NCI-H748 (cell line): ENCODE results near the gene POMT2.
"Not testable (repeated sequence)": the region's sequence is repeated elsewhere in the genome, so short reads cannot be mapped to it uniquely, and the experiment has no call there.

ENCODE experiments used
- DNase-seq: peaks from one replicate; lab custom pipeline; 2025; ENCODE audit not compliant: unreplicated experiment; lab: John Stamatoyannopoulos, UW

Gene POMT2

DNA sequence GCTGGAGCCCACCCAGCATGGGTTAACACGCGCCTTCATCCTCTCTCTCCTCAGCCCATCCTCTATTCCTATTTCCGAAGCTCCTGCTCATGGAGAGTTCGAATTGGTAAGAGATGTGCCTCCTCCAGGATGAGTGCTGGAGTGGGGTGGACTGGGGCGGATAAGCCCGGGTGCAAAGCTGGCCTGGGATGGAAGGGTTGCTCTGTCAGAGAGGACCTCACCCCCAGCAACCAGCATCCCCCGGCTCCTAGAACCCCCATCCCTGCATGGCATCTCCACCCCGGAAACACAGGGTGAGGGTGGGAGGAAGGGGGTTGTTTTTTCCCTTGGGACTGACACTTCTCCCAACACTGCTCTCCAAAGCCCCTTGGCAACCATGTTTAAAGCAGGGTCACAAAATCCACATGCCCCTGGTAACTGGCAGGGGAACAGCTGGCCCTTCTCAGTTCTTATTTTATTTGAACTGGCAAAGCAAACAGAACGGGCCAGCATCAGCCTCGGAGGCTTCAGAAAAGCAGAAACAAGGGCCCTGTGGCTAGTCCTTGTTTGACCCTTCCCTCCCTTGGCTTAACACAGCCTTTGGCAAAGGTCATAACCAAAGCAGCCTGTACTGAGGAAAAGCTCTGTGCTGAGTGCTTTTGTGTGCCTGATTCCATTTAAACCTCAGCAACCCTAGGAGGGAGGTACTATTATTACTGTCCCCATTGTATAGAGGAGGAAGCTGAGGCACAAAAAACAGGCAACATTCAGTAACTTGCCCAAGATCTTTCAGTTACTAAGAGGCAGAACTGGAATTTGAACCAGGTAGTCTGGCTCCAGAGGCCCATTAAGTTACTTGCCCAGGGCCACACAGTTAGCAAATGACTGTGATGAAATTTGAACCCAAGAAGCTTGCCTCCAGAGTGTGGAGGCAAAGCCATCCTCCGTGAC is 4.4 kb upstream of the POMT2 start:
- no peak for DNase-seq

DNA sequence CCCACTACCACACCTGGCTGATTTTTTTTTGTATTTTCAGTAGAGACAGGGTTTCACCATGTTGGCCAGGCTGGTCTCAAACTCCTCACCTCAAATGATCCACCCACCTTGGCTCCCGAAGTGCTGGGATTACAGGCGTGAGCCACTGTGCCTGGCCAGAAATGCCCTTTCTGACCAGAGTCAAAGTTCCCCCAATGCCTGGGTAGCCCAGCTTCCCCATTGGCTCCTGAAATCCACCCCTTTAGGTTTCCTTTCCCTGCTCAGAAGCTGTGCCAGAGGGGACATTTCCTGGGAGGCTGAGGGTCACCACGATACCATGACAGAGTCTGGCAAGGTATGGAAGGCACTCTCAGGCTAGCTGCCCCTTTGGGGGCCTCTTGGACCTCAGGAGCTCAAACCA is 3.6 kb upstream of the POMT2 start:
- no peak for DNase-seq

DNA sequence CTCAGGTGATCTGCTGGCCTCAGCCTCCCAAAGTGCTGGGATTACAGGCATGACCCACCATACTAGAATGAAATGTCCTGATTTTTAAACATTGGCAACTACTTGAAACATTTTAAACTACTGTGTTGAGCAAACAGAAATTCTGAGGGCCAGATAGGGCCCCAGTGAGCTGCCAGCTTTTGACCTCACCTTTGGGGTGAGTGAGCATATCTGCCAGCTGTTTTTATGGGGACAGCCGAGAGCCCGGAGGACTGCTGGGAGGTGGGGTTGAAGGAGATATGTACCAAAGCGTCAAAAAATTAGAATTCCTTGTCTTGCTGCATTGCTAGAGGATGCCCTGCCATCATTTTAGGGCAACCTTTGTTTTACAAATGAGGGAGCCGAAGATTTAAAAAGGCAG is 2.9 kb upstream of the POMT2 start:
- no peak for DNase-seq

DNA sequence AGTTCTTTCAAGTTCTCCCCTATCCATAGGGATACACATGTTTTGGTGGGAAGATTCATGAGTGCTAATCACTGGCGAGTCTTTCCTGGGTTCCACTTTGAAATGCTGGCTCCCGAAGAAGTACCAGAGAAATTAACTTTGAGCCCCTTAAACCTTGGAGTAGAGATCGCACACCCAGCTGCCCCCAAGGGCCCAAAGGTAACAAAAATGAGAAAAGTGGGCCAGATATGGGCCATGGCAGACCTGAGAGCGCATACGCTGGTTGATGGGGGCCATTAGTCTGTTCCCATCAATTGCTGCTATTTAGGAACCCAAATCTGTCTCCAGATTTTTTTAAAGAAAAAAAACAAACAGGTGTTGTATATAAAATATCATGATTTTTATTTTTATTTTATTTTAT is 2.3 kb upstream of the POMT2 start:
- DNase-seq, result no peak

DNA sequence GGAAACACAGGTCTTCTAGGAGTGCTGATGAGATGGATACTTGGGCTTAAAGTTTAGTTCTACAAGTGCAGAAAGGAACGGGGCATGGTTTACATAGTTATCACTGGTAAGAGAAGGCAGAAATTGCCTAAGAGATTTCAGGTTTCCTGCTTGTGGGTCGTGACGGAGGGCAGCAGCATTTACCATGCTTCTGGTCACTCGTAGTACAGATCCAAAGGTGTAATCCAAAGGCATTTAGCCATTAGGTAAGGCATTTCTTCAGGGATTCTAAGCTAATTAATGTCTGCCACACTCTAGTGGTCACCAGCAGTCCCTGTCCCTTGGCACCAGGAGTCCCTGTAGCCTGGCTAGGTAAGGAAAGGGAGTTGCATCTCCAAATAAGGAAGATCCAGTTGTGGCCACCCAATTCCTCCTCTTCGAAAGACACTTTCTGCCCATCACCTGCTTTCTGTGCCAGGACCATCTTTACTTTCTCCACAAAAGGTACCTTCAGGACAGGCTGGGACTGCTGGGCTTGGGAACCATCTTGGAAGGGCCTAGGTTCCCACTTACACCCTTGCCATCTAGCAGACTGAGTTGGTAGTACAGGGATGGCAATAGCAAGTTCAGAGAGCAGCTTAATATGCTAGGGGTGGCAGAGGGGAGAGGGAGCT is 1.7 kb upstream of the POMT2 start:
- peak; percentile 37 for DNase-seq

DNA sequence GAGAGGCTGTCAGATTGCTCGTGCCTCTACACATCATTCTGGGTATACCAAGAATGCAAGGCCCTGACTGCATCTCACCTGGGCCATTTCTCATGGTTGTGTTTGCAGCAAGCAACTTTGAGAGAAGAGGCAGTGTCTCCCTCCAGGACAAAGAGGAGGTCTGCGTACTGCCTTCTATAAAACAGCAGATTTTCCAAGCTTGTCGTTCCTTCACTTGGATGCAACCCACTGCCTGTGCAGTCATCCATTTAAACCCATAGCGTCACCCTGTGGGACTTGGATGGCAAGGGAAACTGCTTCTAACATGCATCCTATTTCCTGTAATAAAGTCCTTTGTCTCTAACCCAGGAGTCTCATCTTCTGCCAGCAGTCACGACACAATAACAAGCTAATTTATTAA is 1.3 kb downstream of the POMT2 start:
- peak; percentile 36 for DNase-seq

DNA sequence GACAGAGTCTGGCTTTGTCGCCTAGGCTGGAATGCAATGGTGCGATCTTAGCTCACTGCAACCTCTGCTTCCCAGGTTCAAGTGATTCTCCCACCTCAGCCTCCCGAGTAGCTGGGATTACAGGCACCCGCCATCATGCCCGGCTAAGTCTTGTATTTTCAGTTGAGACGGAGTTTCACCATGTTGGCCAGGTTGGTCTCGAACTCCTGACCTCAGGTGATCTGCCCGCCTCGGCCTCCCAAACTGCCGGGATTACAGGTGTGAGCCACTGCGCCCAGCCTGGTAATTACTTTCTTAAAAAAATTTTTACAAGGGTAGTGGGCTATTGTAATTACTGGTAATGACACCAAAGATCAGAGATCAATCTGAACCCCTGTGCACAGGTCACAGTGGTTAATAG is 1.9 kb downstream of the POMT2 start:
- not testable (repeated sequence) for DNase-seq

DNA sequence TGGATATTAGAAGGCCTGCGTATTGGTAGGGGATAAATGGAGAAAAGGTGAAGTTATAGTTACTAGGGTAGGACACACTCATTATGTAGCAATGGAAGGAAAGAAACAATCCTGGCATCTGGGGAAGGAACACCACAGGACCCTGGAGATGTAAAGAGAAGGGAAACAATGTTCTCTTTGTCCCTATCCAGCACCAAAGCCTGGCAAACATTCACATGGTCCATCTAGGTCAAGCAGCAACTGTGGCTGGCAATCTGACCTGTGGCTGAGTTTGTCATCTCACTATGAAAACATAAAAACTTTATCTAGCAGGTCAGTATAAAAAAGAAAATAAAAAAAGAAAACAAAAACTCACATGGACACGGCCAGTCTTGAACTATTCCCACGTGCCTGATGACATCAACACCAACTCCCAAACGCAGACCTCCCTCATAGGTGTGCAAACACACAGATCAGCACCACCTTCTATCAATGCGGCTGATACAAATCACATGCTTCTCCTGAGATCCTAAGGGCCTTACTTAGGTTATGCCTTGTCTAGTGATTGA is 2.6 kb downstream of the POMT2 start:
- no peak for DNase-seq

DNA sequence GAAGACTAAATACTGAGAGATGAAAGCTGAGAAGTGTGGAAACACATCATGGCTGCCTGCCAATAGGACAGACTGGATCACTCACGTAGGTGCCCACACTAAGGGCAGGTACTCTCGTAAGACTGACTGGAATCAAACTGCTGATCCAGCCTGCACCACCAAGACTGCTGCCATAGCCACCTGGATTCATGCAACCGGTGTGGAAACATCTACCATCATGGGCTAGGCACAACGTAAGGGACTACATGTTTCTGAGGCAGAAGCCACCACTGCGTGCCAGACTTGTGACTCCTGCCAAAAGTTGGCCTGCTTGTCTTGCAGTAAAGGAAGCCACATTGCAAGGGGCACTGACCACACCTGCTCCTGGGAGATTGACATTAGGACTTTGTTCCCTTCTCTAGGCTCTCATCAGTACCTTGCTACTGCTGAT is 3.8 kb downstream of the POMT2 start:
- DNase-seq, result no peak

DNA sequence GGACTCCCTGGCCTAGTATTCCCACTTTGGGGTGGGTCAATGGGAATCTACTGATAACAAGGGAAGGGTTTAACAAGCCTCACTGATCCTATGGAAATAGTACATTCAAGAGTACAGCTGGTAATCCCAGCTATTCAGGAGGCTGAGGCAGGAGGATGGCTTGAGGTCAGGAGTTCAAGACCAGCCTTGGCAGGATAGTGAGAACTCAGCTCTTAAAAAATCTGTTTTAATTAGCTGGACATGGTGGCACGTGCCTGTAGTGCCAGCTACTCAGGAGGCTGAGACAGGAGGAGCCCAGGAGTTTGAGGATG is 4.5 kb downstream of the POMT2 start:
- DNase-seq, result no peak

DNA sequence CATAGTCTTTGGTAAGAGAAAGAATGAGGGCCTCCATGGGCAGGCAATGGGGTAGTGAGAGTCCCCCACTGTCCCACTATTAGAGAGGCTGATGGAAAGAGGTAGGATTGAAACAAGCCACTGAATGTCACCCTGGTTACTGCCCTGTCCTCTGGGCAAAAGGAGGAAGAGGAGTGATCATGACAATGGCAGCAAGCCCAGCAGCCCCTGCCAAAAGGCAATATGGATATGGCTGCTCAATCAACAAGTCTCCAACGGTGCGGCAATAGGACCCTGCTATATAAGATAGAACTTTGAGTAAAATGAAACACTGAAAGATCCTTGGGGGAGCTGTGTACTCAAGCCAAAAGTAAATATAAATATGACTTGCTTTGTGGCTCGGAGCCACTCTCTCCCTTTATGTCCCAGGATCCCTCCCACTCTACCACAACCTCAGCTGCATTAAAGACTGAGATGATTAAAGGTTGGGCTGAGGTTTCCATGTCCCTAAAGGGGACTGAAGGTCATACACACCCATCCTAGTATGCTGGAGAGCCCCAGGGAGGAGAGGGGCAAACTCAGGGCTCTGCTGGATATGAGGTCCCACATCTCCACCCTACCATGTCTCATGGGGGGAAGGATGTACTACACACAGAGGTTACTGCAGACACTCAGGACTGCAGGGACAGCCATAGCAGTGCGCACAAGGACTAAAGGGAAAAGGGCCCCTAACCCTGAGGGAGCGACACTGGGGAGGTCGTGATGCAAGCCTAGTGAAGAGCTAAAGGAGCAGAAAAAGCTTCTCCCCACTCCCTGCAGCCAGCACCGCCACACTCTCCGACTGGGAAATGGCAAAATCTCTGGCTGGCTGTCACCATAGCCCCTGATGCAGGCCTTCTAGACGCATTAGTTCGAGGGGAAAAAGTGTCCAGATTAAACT is 5.9 kb downstream of the POMT2 start:
- DNase-seq, result no peak

DNA sequence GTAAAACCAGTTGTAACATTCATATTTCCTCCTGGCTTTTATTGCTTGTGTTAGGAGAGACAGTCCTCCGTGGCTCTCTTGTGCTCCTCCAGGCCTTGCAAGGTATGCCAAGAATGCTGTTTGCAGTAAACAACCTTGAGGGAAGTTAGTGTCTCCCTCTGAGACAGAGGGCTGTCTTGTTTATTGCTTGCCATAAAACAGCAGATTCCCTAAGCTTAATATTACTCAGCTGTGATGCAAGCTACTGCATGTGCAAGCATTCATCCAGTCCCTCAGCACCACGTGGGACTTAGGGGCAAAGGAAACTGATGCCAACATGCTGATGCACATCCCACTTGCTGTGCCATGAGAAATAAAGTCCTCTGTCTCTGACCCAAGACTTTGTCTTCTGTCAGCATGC is 6.6 kb downstream of the POMT2 start:
- DNase-seq, result no peak

DNA sequence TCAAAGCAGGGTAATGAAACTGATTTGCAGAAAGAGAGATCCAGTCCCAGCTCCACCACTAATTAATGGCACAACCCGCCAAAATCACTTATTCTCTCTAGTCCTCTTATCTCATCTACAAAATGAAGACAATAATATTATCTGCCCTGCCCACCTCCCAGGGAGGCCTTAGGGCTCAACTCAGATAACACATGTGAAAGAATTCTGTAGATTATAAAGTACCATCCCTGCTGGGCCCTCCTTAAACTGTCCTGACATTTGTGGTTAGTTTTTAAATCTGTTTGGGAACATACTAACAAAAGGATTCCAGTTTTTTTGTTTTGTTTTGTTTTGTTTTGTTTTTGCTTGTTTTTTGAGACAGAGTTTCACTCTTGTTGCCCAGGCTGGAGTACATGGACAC is 7.3 kb downstream of the POMT2 start:
- DNase-seq, result no peak

DNA sequence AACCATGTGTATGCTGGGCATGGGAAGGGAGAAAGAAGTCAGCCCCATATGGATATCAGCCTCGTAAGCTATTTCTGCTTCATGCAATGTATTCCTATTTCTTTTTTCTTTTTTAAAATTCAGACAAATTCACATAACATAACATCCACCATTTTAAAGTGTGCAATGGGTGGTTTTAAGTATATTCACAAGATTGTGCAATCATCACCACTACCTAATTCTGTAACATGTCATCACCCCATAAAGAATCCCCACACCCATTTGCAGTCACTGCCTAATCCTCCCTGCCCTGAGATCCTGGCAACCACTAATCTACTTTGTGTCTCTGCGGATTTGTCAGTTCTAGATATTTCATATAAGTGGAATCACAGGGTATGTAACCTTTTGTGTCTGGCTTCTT is 9.5 kb downstream of the POMT2 start:
- DNase-seq, result no peak

DNA sequence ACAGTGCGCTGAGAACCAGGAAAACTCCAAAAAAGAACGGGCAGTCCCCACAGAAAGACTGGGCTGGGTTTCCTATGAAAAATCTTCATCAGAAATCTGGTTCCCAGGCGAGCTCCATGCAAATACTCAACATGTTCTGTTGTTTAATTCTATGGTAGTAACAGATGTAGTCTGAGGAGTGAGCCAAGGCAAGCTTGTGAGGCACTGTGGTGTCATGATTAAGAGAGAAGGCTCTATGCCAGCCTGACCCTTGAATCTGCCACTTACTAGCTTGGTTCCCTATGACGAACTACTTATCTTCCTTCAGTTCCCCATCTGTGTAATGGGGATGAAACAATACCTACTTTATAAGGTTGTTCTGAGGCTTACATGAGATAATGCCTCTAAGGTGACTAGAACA is 10.7 kb downstream of the POMT2 start:
- DNase-seq, result no peak

DNA sequence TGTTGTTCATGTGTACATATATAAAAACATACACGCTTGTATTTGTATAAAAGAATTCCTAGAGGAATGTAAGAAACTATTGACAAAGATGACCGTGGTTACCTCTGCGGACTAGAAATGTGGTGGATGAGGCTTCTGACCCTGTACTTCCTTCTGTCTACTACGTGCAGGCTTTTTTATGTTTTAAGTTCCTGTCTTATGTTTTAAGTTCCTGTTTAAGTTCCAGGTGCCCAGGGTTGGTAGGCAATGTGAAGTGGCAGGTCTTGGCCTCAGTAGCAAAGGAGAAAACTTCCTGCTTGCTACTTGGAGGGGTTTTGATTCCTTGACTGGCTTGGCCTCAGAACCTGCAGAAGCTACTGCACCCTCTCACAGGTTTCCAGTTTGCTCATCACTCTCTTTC is 11.6 kb downstream of the POMT2 start:
- no peak for DNase-seq

DNA sequence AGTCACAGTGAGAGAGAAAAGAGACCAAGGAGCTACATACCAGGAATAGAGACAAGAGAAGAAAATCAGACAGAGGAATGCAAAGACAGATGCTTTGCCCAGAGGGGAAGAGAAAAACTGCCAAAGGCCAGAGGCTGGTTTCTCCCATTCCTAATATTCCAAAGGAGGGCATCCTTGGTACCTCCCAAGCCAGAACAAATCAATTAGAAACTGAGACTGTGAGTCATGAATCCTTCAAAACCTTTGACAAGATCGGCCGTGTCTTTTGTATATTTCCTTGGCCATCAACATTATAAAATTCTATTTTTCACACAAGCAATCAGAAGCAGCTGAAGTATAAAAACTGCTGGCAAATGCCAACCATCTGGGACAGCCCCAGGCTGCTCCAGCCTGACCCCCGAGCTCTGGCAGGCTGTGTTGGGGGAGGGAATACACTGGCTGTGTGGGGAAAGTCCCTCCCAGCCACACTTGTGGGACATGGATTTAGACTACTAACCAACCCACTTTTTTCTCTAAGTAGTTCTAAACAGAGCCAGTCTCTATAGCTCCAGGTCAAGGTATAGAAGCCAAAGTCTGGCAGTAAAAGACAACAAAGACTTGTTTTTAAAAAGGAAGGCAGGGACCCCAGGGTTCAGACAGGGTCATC is 13.7 kb downstream of the POMT2 start:
- DNase-seq, result no peak

DNA sequence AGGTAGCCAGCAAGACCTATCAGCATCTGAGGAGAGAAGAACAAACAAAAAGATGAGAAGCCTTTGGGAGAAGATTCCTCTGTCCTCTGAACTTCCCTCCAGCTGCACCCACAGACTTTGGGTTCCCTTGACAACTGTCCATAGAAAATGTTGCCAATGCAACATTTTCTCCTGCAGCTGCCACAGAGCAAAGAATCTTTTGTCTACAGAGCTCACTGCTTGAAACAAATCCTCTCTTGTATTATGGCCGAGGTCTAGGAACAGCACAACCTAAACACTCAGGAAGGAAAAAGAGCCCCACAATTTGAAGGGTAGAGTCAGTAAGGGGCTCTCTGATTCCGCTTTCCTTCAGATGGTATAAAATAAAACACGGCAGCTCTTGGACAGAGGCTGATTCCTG is 14.3 kb downstream of the POMT2 start:
- DNase-seq, result no peak

DNA sequence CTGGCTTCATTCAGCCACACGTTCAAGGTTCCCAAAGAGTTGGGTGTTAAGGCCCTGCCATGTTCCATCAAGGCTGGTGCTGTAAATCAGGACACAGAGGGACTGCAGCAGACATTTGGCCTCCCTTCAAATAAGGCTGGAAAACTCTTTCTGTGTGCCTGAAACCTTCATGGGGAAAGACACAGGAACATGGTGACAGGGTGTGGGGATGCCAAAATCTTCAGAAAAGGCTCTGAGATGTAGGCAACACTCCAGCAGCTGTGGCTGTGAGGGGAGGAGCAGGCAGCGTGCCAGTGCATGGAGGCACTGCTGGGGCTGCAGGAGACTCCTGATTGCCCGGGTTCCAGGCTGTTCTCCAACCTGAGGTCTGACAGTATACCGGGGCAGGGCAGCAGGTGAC is 15.0 kb downstream of the POMT2 start:
- no peak for DNase-seq

DNA sequence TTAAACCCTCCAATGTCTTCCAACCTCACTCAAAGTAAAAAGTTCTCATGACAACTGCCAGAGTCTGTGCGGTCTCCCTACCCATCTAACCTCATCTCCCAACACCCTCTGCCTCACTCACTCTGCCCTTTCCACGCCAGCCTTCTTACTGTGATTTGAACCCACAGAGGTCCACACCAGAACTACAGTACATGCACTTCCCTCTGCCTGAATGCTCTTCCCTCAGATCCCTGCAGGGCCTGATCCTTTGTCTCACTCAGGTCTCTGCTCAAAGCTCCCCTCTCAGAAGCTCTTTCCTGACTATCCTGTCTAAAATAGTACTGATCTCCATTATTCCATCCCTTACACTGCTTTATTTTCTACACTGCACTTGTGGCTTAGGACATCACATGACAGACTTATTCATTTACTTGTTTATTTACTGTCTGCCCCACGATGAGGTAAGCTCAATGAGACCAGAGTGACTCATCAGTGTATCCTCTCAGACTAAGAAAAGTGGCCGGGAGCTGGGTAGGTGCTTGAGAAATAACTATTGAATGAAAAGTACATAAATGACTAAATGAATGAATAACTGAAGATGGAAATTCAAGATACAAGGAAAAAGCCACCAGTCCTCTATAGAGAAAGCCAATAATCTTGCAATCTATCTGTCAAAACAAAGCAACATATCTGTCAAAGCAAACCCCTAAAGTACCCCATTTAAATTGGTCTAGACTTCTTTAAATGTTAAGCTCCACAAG is 17.1 kb downstream of the POMT2 start:
- no peak for DNase-seq
